SK-N-MC (cell line): Measurements from ENCODE around the gene HOXB4.
A peak's percentile ranks its signal among the peaks of the same experiment; 100 is the strongest.

Source experiments
- DNase-seq: peaks from one replicate; pipeline ENCODE4 v3.0.0-alpha.2; 2011; ENCODE audit warnings: low read depth, low spot score
- H3K27ac ChIP-seq: fragments of 200-600 bp; sonication (generic); 2 replicates; pipeline ENCODE4 v1.5.1; 2016; ENCODE audit warnings: mixed run types
- H3K36me3 ChIP-seq: fragments of 200-600 bp; sonication (generic); 2 replicates; pipeline ENCODE4 v1.6.1; 2017; ENCODE audit warnings: antibody characterized with exemption, low read length, mixed read lengths; ENCODE audit not compliant: insufficient read depth
- H3K4me3 ChIP-seq: fragments of 200-600 bp; sonication (generic); 2 replicates; pipeline ENCODE4 v1.5.1; 2016
- H3K9ac ChIP-seq: fragments of 200-600 bp; sonication (generic); 2 replicates; pipeline ENCODE4 v1.8.0; 2017; ENCODE audit warnings: mixed run types, mixed read lengths; ENCODE audit not compliant: insufficient read length
- H3K9me3 ChIP-seq: fragments of 200-600 bp; sonication (generic); 2 replicates; pipeline ENCODE4 v1.6.1; 2017; ENCODE audit warnings: low read depth, mild to moderate bottlenecking, antibody characterized with exemption, low read length, moderate library complexity, mixed read lengths
- EZH2 ChIP-seq: fragments of 200-600 bp; sonication (generic); IDR thresholded peaks from one replicate; pipeline ENCODE4 v1.6.1; 2017; ENCODE audit warnings: antibody characterized with exemption
- FOXP2 ChIP-seq: optimal IDR thresholded peaks from 2 replicates; pipeline ENCODE3; 2011; ENCODE audit warnings: mild to moderate bottlenecking, moderate library complexity; ENCODE audit not compliant: insufficient read depth; ENCODE audit errors: extremely low read length, control extremely low read depth
- POLR2AphosphoS5 ChIP-seq: IDR thresholded peaks from 2 replicates; pipeline ENCODE4 v1.6.1; 2012; ENCODE audit warnings: mild to moderate bottlenecking, low read depth, low read length, borderline replicate concordance

HOXB4 gene

GRCh38 chr17:48592577-48592976, 14.4 kb upstream of the HOXB4 start:
- no peak for TF ChIP-seq POLR2AphosphoS5
- no peak for TF ChIP-seq EZH2
- no peak for TF ChIP-seq FOXP2
- no peak for DNase-seq

GRCh38 chr17:48592057-48592514, 13.9 kb upstream of the HOXB4 start:
- H3K4me3 ChIP-seq = no peak overlapping the region
- no peak for TF ChIP-seq POLR2AphosphoS5
- TF ChIP-seq EZH2 = no peak
- TF ChIP-seq FOXP2 = no peak
- no peak overlapping the region for H3K27ac ChIP-seq

More at GRCh38 chr17:48592577-48592976, 14.4 kb upstream of the HOXB4 start:
- Histone ChIP-seq H3K27ac (no peak overlapping the region), H3K9ac (no peak overlapping the region), H3K36me3 (peaks cover 27% of the 10 kb centered on the region), H3K4me3 (no peak overlapping the region), H3K9me3 (no peaks in the 10 kb centered on the region)

GRCh38 chr17:48591255-48592056, 13.3 kb upstream of the HOXB4 start:
- H3K36me3 ChIP-seq = peaks cover 22% of the 10 kb centered on the region
- no peak overlapping the region for H3K9ac ChIP-seq
- H3K9me3 ChIP-seq = no peaks in the 10 kb centered on the region
- TF ChIP-seq EZH2 (no peak), FOXP2 (no peak), POLR2AphosphoS5 (no peak)
- no peak for DNase-seq
- H3K27ac ChIP-seq = no peak overlapping the region
- no peak overlapping the region for H3K4me3 ChIP-seq

More at GRCh38 chr17:48592057-48592514, 13.9 kb upstream of the HOXB4 start:
- Histone ChIP-seq H3K9me3 (no peaks in the 10 kb centered on the region), H3K9ac (no peak overlapping the region), H3K36me3 (peaks cover 26% of the 10 kb centered on the region)
- no peak for DNase-seq

- peaks cover 22% of the 10 kb centered on the region for H3K36me3 ChIP-seq
- H3K9ac ChIP-seq = no peak overlapping the region
- TF ChIP-seq FOXP2 = no peak
- TF ChIP-seq EZH2 = no peak
- TF ChIP-seq POLR2AphosphoS5 = no peak
- no peak overlapping the region for H3K4me3 ChIP-seq
- DNase-seq = no peak
- H3K27ac ChIP-seq = no peak overlapping the region
- no peaks in the 10 kb centered on the region for H3K9me3 ChIP-seq
These were observed 12.5 kb upstream of the HOXB4 start for GRCh38 chr17:48590607-48591161.

GRCh38 chr17:48589831-48590606, 11.9 kb upstream of the HOXB4 start, which contains the start of gene HOXB3:
TSS of gene HOXB3 (minus strand) at chr17:48590241. CDS start at chr17:48552474, 37,767 bp downstream.
- DNase-seq = no peak
- Histone ChIP-seq H3K27ac (no peak within 1 kb of the TSS), H3K36me3 (peaks cover 17% of the 10 kb centered on the region), H3K9me3 (no peaks in the 10 kb centered on the region), H3K9ac (no peak within 1 kb of the TSS), H3K4me3 (no peak within 1 kb of the TSS)
- TF ChIP-seq POLR2AphosphoS5 = no peak
- TF ChIP-seq FOXP2 = no peak

GRCh38 chr17:48589060-48589830, 11.1 kb upstream of the HOXB4 start:
- DNase-seq = no peak
- no peaks in the 10 kb centered on the region for H3K9me3 ChIP-seq
- peaks cover 16% of the 10 kb centered on the region for H3K36me3 ChIP-seq
- no peak overlapping the region for H3K9ac ChIP-seq
- no peak for TF ChIP-seq POLR2AphosphoS5
- no peak for TF ChIP-seq FOXP2
- no peak for TF ChIP-seq EZH2
- H3K27ac ChIP-seq = no peak overlapping the region
- H3K4me3 ChIP-seq = no peak overlapping the region

- Histone ChIP-seq H3K36me3 (peaks cover 16% of the 10 kb centered on the region), H3K4me3 (no peak overlapping the region), H3K9ac (no peak overlapping the region), H3K27ac (no peak overlapping the region), H3K9me3 (no peaks in the 10 kb centered on the region)
- TF ChIP-seq EZH2 (no peak), POLR2AphosphoS5 (no peak), FOXP2 (no peak)
- DNase-seq = no peak
These were observed 10.4 kb upstream of the HOXB4 start for GRCh38 chr17:48588528-48588927.

- peaks cover 15% of the 10 kb centered on the region for H3K36me3 ChIP-seq
- peak overlapping the region; percentile 38; the same call in 1 of the 2 replicates for H3K27ac ChIP-seq
- TF ChIP-seq FOXP2 (no peak), EZH2 (no peak), POLR2AphosphoS5 (no peak)
These were observed 9.9 kb upstream of the HOXB4 start for GRCh38 chr17:48588074-48588415.

More at GRCh38 chr17:48588074-48588415, 9.9 kb upstream of the HOXB4 start:
- no peak overlapping the region for H3K4me3 ChIP-seq
- no peak for DNase-seq
- no peak overlapping the region for H3K9ac ChIP-seq
- no peaks in the 10 kb centered on the region for H3K9me3 ChIP-seq
